NCI-H1417 treated with DMSO at 0.1 percent for 48 hours (cell line): ENCODE data around the gene RDH8.

Experiments
- DNase-seq: peaks from one replicate; lab custom pipeline; 2025; lab: John Stamatoyannopoulos, UW

The RDH8 gene

GRCh38 chr19:10036601-10037071 lies 23.4 kb downstream of the RDH8 start:
- DNase-seq = no peak

- DNase-seq = no peak
Measured at GRCh38 chr19:10037367-10037766, 24.1 kb downstream of the RDH8 start.

GRCh38 chr19:10037809-10038208 lies 24.5 kb downstream of the RDH8 start:
- no peak for DNase-seq

GRCh38 chr19:10043286-10043927 lies 30.1 kb downstream of the RDH8 start:
- DNase-seq = no peak

GRCh38 chr19:10044390-10044789 lies 31.1 kb downstream of the RDH8 start:
- DNase-seq = no peak

GRCh38 chr19:10045371-10045770 lies 32.1 kb downstream of the RDH8 start:
- DNase-seq = no peak

GRCh38 chr19:10049626-10050025 lies 36.3 kb downstream of the RDH8 start:
- DNase-seq = no peak

- no peak for DNase-seq
Measured at GRCh38 chr19:10052602-10053360, 39.5 kb downstream of the RDH8 start.

- DNase-seq = no peak
Measured at GRCh38 chr19:10061717-10062310, 48.5 kb downstream of the RDH8 start.

- no peak for DNase-seq
Measured at GRCh38 chr19:10068205-10068604, 54.9 kb downstream of the RDH8 start.

GRCh38 chr19:10069046-10069445 lies 55.8 kb downstream of the RDH8 start:
- no peak for DNase-seq

- no peak for DNase-seq
Measured at GRCh38 chr19:10070730-10071446, 57.6 kb downstream of the RDH8 start.
